Lung (tissue), 12 donors: Measurements from ENCODE around the gene NBAS. TPM values are rescaled to one million over a fixed set of nuclear protein-coding genes. Genes with fewer than 3 reads are reported as not detected.

Experiments used
- ATAC-seq: fragments of 200-7000 bp; cut with Tn5 transposase; one replicate; pipeline ENCODE4 v1.9.1; 2020; ENCODE audit warnings: moderate number of reproducible peaks; ENCODE audit not compliant: insufficient read depth, low FRiP score
- DNase-seq, 3 donors: peaks; one replicate each; pipeline ENCODE4 v3.0.0-alpha.2; 2013 to 2017
- H3K27ac ChIP-seq, 2 donors: one replicate each; pipeline ENCODE4 v1.5.1; 2013; ENCODE audit warnings: mild to moderate bottlenecking in 2 of 2, moderate library complexity in 2 of 2, control low read depth in 1 of 2, inconsistent platforms in 1 of 2, low read depth in 1 of 2, low read length in 1 of 2
- H3K27me3 ChIP-seq, 3 donors: one replicate each; pipeline ENCODE4 v1.5.1; 2013; ENCODE audit warnings: low read length in 2 of 3; ENCODE audit not compliant: control insufficient read depth in 3 of 3, insufficient read depth in 3 of 3
- H3K36me3 ChIP-seq, 4 donors: one replicate each; pipeline ENCODE4 v1.5.1; 2013; ENCODE audit warnings: low read length in 4 of 4, mild to moderate bottlenecking in 1 of 4, moderate library complexity in 1 of 4; ENCODE audit not compliant: control insufficient read depth in 4 of 4, insufficient read depth in 4 of 4
- H3K4me1 ChIP-seq, 5 donors: one replicate each; pipeline ENCODE4 v1.5.1; 2013; ENCODE audit warnings: low read length in 5 of 5, mild to moderate bottlenecking in 2 of 5, moderate library complexity in 1 of 5; ENCODE audit not compliant: control insufficient read depth in 5 of 5, insufficient read depth in 5 of 5
- H3K4me3 ChIP-seq: one replicate; pipeline ENCODE4 v1.5.1; 2013; ENCODE audit warnings: mild to moderate bottlenecking, control low read depth, moderate library complexity
- H3K9ac ChIP-seq, 2 donors: one replicate each; pipeline ENCODE4 v1.5.1; 2013; ENCODE audit warnings: low read length in 2 of 2, control low read depth in 1 of 2; ENCODE audit not compliant: insufficient read depth in 1 of 2
- H3K9me3 ChIP-seq, 4 donors: one replicate each; pipeline ENCODE4 v1.5.1; 2013; ENCODE audit warnings: low read length in 3 of 4, mild to moderate bottlenecking in 1 of 4, moderate library complexity in 1 of 4; ENCODE audit not compliant: control insufficient read depth in 4 of 4, insufficient read depth in 3 of 4
- whole genome bisulfite sequencing, 2 donors: extraction: QIAGEN DNeasy Blood & Tissue Kit; methylation state at CpG; one replicate each; pipeline ENCODE4 v1.1.7; 2013; 5-methylcytosine and 5-hydroxymethylcytosine counted together
- polyA plus RNA-seq, 2 donors: library from polyadenylated mRNA; stranded (reverse); fragments of 200-250 nt; gene quantifications; one replicate each; pipeline ENCODE4 v1.2.1, GENCODE V29; 2013
- total RNA-seq, 2 donors: library from RNA; depleted of rRNA in 1 of 2; stranded (reverse); fragments of >200 nt in 1 of 2; gene quantifications; one replicate each; pipeline ENCODE4 v1.2.1, GENCODE V29; 2014 to 2021
- TF ChIP-seq, protein P1 (sequence below): IDR thresholded peaks from 2 replicates; pipeline ENCODE4 v1.5.1; 2012; ENCODE audit warnings: mild to moderate bottlenecking; ENCODE audit errors: control extremely low read depth, extremely low read depth
- donor health status: control.
- donor health status: control.
- donor health status: Bipolar disorder and iron deficiency.
- donor health status: healthy.
- donor health status: DM: yes; HTN: yes; CAD: no.

Gene NBAS
- total and polyA plus RNA-seq, 4 donors = 15.6 to 61.3 (median 35.4) TPM

DNA sequence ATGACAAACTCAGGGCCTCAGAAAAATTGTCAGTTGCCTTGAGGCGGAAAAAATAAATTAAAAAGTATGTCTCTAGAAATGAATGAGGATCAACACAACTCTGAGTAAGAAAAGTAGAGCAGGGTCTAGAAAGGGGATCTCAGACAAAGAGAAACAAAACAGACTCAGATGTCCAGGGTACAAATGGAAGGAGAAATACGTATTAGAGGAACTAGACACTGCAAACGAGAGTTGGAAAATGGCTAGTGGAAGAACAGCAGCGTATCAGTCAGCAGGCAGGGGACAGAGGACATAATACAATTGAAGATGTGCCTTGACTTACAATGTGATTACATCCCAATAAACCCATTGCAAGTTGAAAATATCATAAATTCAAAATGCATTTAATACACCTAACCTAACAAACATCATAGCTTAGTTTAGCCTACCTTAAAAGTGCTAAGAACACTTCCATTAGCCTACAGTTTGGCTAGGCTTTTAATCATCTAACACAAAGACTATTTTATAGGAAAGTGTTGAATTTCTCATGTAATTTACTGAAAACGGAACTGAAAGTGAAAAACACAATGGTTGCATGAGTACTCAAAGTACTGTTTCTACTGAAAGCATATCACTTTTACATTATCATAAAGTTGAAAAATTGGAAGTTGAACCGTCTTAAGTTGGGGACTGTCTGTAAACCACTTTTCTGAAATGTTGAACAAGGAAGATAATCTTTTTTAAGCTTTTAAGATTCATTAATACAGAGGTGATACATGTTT, 182.8 kb downstream of the NBAS start:
- 76 to 86% methylated on average over 6 of the region's 6 CpGs for WGBS, 2 donors
- no peaks in the 10 kb centered on the region for H3K9me3 ChIP-seq
- no peak overlapping the region for H3K4me3 ChIP-seq
- no peaks in the 10 kb centered on the region for H3K27me3 ChIP-seq
- DNase-seq (no peak), ATAC-seq (no peak)
- TF ChIP-seq, protein P1, sequence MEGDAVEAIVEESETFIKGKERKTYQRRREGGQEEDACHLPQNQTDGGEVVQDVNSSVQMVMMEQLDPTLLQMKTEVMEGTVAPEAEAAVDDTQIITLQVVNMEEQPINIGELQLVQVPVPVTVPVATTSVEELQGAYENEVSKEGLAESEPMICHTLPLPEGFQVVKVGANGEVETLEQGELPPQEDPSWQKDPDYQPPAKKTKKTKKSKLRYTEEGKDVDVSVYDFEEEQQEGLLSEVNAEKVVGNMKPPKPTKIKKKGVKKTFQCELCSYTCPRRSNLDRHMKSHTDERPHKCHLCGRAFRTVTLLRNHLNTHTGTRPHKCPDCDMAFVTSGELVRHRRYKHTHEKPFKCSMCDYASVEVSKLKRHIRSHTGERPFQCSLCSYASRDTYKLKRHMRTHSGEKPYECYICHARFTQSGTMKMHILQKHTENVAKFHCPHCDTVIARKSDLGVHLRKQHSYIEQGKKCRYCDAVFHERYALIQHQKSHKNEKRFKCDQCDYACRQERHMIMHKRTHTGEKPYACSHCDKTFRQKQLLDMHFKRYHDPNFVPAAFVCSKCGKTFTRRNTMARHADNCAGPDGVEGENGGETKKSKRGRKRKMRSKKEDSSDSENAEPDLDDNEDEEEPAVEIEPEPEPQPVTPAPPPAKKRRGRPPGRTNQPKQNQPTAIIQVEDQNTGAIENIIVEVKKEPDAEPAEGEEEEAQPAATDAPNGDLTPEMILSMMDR = no peak
- no peak overlapping the region for H3K27ac ChIP-seq
- no peaks in the 10 kb centered on the region for H3K4me1 ChIP-seq
- H3K36me3 ChIP-seq = peaks cover 3 to 12% (median 9%) of the 10 kb centered on the region in 4 donors
- H3K9ac ChIP-seq = no peak overlapping the region

DNA sequence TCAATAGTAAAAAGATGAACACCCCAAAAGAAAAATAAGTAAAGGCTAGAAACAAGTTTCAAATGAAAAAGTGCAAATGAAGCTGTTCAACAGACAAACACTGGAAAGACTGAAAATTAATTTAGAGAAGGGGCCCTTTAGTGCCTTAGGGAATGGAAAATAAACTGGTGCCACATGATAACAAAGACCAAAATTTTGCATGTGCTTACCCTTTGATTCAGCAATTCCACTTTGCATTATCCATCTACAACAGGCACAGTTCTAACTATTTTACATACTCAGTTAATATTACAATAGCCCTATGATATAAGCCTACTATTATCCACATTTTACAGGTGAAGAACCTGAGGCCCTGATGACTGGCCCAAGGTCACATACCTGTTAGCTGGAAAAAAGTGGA, 183.9 kb downstream of the NBAS start:
- Histone ChIP-seq H3K9me3 (no peaks in the 10 kb centered on the region), H3K27me3 (no peaks in the 10 kb centered on the region), H3K4me3 (no peak overlapping the region), H3K9ac (no peak overlapping the region), H3K36me3 (peaks cover 3 to 9% (median 7%) of the 10 kb centered on the region in 4 donors), H3K4me1 (no peaks in the 10 kb centered on the region), H3K27ac (no peak overlapping the region)
- TF ChIP-seq, protein P1 = no peak
- DNase-seq (no peak), ATAC-seq (no peak)

DNA sequence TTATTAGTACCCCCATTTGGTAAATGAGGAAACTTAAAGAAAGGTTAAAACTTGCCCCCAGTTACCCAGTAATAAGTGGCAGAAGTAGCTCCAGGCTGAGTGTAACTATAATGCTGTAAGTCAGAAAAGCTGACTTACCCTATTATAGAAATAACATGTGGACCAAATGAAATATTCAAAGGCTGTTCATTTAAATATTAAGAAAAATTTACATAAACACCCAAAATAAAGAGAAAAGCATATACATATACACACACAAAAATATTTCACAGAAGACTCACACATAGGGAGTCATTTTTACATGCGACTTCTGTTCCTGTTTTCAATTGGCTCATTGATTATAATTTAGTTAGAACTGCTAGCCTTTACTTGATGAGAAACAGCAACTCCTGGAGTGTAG, 189.1 kb downstream of the NBAS start:
- H3K4me3 ChIP-seq = no peak overlapping the region
- WGBS, 2 donors = 96 to 100% methylated on average over 1 of the region's 1 CpG
- no peaks in the 10 kb centered on the region for H3K4me1 ChIP-seq
- TF ChIP-seq, protein P1 = no peak
- peaks cover 0 to 9% (median 4%) of the 10 kb centered on the region in 4 donors for H3K36me3 ChIP-seq
- H3K27me3 ChIP-seq = no peaks in the 10 kb centered on the region
- H3K27ac ChIP-seq = no peak overlapping the region
- no peak overlapping the region for H3K9ac ChIP-seq
- no peak for ATAC-seq
- no peaks in the 10 kb centered on the region for H3K9me3 ChIP-seq
- no peak for DNase-seq
